Esophagus muscularis mucosa (tissue), 3 donors: ENCODE data around the gene NT5E.

Source experiments
- EP300 ChIP-seq: sonication (generic); formaldehyde crosslinking; IDR thresholded peaks from one replicate; pipeline ENCODE4 v1.6.1; 2017; ENCODE audit warnings: antibody characterized with exemption
- POLR2AphosphoS5 ChIP-seq, 2 donors: sonication (generic); formaldehyde crosslinking; IDR thresholded peaks; one replicate each; pipeline ENCODE4 v1.6.1; 2017; ENCODE audit warnings: antibody characterized with exemption in 2 of 2

DNA sequence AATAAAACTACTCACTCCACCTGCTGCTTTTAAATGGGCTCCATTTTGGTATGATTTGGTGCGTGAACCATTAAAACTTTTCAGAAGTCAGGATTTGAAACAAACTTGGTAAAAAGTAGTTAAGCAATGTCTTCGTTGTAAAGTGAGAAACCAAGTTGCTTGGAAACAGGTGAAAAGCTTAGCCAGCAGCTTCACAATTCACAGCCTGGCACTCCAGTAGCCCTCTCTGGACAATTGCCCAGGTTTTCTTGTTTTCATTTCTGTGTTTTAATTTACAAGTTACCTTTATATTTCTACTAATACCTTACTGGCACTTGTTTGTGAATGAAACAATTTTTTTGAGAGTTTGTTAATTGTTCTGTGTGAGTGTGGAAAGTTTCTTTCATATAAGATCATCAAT is 12.8 kb downstream of the NT5E start:
- TF ChIP-seq POLR2AphosphoS5 (IDR thresholded peaks at IDR 0.05) (no peak), EP300 (no peak)
